ENCODE data around the gene CPLX3. TPM values are rescaled to one million over a fixed set of nuclear protein-coding genes. Genes with fewer than 3 reads are reported as not detected.

CPLX3 gene
- total and polyA plus RNA-seq, 2 donors (not counting 1 experiment from before 2014, with no cell fraction given) = not detected

GRCh38 chr15:74791667-74792066, 34.8 kb upstream of the CPLX3 start:
- no peak for DNase-seq (ENCODE audit: low read depth in 2 of 2)
- H3K27me3 ChIP-seq (ENCODE audit: control insufficient read depth, insufficient read depth, low read length) = no peaks in the 10 kb centered on the region
- no peak overlapping the region for H3K9ac ChIP-seq (ENCODE audit: insufficient read depth, low read length)
- no peak overlapping the region for H3K4me2 ChIP-seq (ENCODE audit: extremely low read depth, insufficient read depth, low read length)
- peaks cover 71% of the 10 kb centered on the region for H3K79me2 ChIP-seq (ENCODE audit: control insufficient read depth, insufficient read depth, low read length)
- no peaks in the 10 kb centered on the region for H4K20me1 ChIP-seq (ENCODE audit: control insufficient read depth, extremely low read depth, insufficient read depth, low read length)
- no peaks in the 10 kb centered on the region for H3K9me3 ChIP-seq (ENCODE audit: control insufficient read depth, insufficient read depth, low read depth, low read length)
- no peak overlapping the region for H3K4me3 ChIP-seq (replicated peaks in 1 of 4; ENCODE audit: control extremely low read depth in 1 of 4, insufficient read depth in 1 of 4, low read depth in 3 of 4, low read length in 4 of 4)
- no peaks in the 10 kb centered on the region for H3K36me3 ChIP-seq (ENCODE audit: control insufficient read depth, insufficient read depth, low read length)
- TF ChIP-seq, protein P1, sequence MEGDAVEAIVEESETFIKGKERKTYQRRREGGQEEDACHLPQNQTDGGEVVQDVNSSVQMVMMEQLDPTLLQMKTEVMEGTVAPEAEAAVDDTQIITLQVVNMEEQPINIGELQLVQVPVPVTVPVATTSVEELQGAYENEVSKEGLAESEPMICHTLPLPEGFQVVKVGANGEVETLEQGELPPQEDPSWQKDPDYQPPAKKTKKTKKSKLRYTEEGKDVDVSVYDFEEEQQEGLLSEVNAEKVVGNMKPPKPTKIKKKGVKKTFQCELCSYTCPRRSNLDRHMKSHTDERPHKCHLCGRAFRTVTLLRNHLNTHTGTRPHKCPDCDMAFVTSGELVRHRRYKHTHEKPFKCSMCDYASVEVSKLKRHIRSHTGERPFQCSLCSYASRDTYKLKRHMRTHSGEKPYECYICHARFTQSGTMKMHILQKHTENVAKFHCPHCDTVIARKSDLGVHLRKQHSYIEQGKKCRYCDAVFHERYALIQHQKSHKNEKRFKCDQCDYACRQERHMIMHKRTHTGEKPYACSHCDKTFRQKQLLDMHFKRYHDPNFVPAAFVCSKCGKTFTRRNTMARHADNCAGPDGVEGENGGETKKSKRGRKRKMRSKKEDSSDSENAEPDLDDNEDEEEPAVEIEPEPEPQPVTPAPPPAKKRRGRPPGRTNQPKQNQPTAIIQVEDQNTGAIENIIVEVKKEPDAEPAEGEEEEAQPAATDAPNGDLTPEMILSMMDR (conservative IDR thresholded peaks at IDR 0.05 in 1 of 2, IDR thresholded peaks at IDR 0.05 in 1 of 2; ENCODE audit: low read depth in 1 of 2, low read length in 2 of 2) = no peak
- no peak for TF ChIP-seq EZH2 (IDR thresholded peaks at IDR 0.05; ENCODE audit: low read length, missing control alignments)
- peaks cover 45% of the 10 kb centered on the region for H3K4me1 ChIP-seq (ENCODE audit: control insufficient read depth, extremely low read depth, insufficient read depth, low read length)
- peak overlapping the region; percentile 6 for H3K27ac ChIP-seq (ENCODE audit: insufficient read depth, low read length)
- H2AFZ ChIP-seq (ENCODE audit: low read length) = no peak overlapping the region

DNA sequence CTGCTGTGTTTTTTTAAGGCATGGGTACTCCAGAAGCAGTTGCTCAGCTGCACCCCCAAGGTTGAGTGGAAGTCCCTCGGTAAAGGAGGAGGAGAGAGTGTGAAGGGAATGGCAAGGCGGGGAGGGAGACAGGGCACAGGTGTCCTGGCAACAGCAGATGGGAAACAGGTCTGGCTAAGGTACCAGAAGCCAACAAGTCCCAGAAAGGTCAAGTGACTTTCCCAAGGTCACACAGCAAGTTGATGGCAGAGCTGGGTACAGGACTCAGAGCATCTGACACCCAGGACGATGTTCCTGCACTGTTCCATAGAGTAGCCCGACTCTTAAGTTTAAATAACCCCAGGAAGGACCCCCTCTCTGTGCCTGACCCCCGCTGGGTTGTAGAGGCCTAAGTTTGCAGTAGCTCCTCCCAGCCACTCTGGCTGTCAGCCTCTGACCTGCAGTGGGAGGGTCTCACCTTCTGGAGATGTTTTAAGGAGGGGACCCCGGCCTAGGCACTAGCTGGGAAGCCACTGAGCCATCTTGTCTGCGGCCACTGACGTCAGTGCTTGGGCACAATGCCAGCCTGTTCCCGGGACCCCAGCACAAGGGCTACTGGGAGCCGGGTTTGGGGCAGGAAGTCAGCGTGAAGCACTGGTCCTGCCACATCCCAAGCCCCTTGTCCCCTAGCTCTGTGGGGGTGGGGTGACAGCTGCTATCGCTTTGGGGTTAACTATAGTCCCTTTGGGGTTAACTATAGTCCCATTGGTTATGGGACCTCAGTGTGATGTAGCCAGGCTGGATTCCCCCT, 34.0 kb upstream of the CPLX3 start:
- H4K20me1 ChIP-seq (ENCODE audit: control insufficient read depth, extremely low read depth, insufficient read depth, low read length) = no peaks in the 10 kb centered on the region
- H3K4me2 ChIP-seq (ENCODE audit: extremely low read depth, insufficient read depth, low read length) = no peak overlapping the region
- H3K9me3 ChIP-seq (ENCODE audit: control insufficient read depth, insufficient read depth, low read depth, low read length) = no peaks in the 10 kb centered on the region
- no peak for DNase-seq (ENCODE audit: low read depth in 2 of 2)
- H3K27ac ChIP-seq (ENCODE audit: insufficient read depth, low read length) = no peak overlapping the region
- H3K27me3 ChIP-seq (ENCODE audit: control insufficient read depth, insufficient read depth, low read length) = no peaks in the 10 kb centered on the region
- H3K79me2 ChIP-seq (ENCODE audit: control insufficient read depth, insufficient read depth, low read length) = peaks cover 65% of the 10 kb centered on the region
- TF ChIP-seq EZH2 (IDR thresholded peaks at IDR 0.05; ENCODE audit: low read length, missing control alignments) = no peak
- TF ChIP-seq, protein P1 (conservative IDR thresholded peaks at IDR 0.05 in 1 of 2, IDR thresholded peaks at IDR 0.05 in 1 of 2; ENCODE audit: low read depth in 1 of 2, low read length in 2 of 2) = no peak
- no peak overlapping the region for H3K4me3 ChIP-seq (replicated peaks in 1 of 4; ENCODE audit: control extremely low read depth in 1 of 4, insufficient read depth in 1 of 4, low read depth in 3 of 4, low read length in 4 of 4)
- H3K36me3 ChIP-seq (ENCODE audit: control insufficient read depth, insufficient read depth, low read length) = no peaks in the 10 kb centered on the region
- H3K9ac ChIP-seq (ENCODE audit: insufficient read depth, low read length) = no peak overlapping the region
- peaks cover 40% of the 10 kb centered on the region for H3K4me1 ChIP-seq (ENCODE audit: control insufficient read depth, extremely low read depth, insufficient read depth, low read length)
- no peak overlapping the region for H2AFZ ChIP-seq (ENCODE audit: low read length)

DNA sequence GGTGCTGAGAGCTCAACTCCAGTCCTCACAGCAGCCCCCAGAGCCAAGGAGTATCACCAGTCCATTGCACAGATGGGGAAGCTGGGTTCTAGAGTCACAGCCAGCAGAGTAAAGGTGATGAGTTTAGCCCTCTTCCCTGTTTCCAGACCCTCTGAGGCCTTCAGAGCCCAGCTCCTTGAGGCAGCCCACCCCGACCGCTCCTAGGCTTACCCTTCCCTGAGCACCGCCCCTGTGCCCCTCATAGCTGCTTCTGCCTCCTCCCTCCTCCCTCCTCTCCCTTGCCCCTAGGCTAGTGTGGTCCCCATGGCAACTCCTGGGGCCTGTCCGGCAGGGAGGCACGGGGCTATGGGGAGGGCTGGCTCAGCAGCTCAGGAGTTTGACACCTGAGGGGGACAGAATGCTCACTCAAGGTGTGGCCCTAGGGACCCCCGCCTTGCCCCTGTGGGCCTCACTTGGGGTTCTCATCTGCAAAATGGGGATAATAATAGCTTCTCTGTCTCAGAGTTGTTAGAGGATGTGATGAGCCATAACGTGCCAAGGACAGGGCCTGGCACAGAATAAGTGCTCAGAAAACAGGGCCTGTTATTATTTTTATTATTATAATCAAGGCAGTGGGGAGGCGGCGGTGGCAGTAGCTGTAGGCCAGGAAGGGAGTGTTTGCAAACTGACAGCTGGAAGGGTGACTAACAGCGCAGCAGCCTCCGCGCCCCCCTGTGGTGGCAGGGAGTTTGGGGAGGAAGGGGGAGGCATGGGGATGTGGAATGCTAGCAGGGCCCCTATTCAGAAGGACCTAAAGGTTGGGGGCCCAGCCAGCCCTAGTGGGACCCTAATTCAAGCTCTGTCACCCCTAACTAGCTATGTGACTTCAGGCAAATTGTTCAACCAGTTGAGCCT, 33.0 kb upstream of the CPLX3 start:
- Histone ChIP-seq H4K20me1 (ENCODE audit: control insufficient read depth, extremely low read depth, insufficient read depth, low read length) (no peaks in the 10 kb centered on the region), H2AFZ (ENCODE audit: low read length) (no peak overlapping the region), H3K4me1 (ENCODE audit: control insufficient read depth, extremely low read depth, insufficient read depth, low read length) (peaks cover 32% of the 10 kb centered on the region), H3K9ac (ENCODE audit: insufficient read depth, low read length) (no peak overlapping the region), H3K36me3 (ENCODE audit: control insufficient read depth, insufficient read depth, low read length) (peaks cover under 1% of the 10 kb centered on the region), H3K27me3 (ENCODE audit: control insufficient read depth, insufficient read depth, low read length) (no peaks in the 10 kb centered on the region), H3K9me3 (ENCODE audit: control insufficient read depth, insufficient read depth, low read depth, low read length) (no peaks in the 10 kb centered on the region), H3K4me2 (ENCODE audit: extremely low read depth, insufficient read depth, low read length) (no peak overlapping the region), H3K27ac (ENCODE audit: insufficient read depth, low read length) (no peak overlapping the region), H3K4me3 (replicated peaks in 1 of 4; ENCODE audit: control extremely low read depth in 1 of 4, insufficient read depth in 1 of 4, low read depth in 3 of 4, low read length in 4 of 4) (no peak overlapping the region), H3K79me2 (ENCODE audit: control insufficient read depth, insufficient read depth, low read length) (peaks cover 60% of the 10 kb centered on the region)
- DNase-seq (ENCODE audit: low read depth in 2 of 2) = peak in 1 of 2 donors; percentile 34
- TF ChIP-seq EZH2 (IDR thresholded peaks at IDR 0.05; ENCODE audit: low read length, missing control alignments) = no peak
- TF ChIP-seq, protein P1 (conservative IDR thresholded peaks at IDR 0.05 in 1 of 2, IDR thresholded peaks at IDR 0.05 in 1 of 2; ENCODE audit: low read depth in 1 of 2, low read length in 2 of 2) = peak; percentile 8 to 13

Data from fibroblast of lung (primary cell).